ENCODE measurements around the gene ENOX2.

The ENOX2 gene

DNA sequence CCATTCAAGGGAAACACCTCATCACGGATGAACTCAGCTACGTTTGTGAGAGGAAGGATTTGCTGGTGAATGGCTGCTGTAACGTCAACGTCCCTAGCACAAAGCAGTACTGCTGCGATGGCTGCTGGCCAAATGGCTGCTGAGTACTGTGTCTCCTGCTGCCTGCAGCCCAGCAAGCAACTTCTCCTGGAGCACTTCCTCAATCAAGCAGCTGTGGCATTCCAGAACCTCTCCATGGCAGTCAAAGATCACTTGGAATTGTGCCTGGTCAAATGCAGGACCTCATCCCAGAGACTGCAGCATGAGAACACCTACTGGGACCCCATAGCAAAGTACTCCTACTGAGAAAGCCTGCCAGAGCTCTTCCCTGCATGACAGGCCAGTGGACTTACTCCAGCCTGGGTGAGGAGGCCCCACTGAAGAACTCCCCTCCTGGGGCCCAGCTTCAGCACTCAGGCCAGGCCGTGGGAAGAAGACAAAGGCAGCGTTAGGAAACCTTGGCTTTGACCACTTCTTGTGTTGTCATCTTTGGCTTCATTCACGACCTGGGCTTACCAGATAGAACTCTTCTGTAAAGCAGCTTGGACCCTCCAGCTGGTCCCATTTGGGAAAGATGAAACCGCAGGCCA, 256.9 kb downstream of the ENOX2 start:
- DNase-seq (ENCODE audit: low read depth in 2 of 2, low spot score in 1 of 2): no peak

DNA sequence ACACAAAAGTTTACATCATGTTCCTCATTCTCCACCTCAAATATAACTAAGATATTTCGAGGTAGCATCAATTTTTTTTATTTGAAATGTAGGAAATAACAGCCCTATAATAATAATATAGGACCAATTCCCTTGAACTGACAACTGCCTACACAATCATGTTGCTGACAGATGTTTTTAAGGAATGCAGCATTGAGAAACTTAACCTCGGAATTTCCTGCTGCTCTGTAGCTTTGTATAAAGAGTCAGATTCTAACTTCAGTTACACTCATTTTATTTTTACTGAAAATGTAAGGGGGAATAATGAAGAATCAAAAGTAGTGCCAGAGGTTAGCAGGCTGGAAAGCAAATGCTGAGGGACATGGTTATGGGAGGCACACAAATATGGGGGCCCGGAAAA, 265.4 kb downstream of the ENOX2 start:
- no peak for DNase-seq (ENCODE audit: low read depth in 2 of 2, low spot score in 1 of 2)

DNA sequence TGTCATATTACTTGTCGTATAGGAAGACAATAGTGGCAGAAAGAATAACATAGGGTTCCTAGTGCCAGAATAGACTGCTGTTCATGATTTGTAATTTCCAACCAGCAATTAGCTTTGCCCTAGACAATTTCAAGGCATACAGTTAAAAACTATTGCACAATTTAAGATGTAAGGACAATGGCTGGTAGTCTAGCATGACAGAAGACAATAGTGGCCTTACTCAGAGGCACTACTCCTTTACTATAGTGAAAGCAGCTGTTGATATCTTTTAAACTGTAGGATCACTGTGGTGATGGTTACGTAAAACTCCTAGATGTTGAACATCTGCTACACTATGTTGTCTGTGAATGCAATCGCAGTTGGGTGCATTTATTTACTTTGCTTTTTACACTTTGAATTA, 266.7 kb downstream of the ENOX2 start:
- no peak for DNase-seq (ENCODE audit: low read depth in 2 of 2, low spot score in 1 of 2)

DNA sequence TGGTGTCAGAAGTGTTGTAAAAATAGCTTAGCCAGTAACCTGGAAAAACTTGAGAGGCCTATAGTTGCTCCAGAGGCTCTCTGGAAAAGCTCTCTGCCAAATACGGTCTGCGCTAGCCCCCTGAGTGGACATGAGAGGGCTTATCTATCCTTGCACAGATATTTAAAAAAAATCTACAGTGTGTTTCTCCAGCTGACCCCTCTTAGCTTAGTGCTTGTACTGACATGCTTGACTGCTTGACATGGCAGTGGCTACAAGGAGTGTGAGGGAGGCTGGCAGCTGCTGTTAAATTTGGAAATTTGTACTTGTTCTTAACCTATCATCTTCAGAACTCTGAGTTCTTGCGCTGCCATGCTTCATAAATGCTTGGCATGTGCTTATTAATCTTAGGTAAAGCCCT, 272.0 kb downstream of the ENOX2 start:
- DNase-seq (ENCODE audit: low read depth in 2 of 2, low spot score in 1 of 2): no peak

DNA sequence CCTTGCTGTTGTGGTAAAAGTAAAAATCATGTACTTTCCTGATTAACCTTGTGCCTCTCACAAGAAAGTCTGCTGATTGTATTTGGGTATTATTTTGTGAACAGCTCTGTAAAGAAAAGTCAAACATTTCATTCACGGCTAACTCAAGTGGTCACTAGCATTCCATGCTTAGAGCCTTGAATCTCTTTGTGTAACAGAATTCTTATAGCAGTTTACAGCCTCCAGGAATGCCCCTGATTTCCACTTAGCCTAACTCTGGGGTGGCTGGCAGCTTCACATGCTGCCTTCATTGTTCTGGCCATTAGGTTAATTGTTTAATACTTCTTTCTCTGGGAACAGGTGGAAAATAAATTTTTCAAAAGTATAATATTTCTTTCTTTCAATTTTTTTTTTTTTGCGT, 274.5 kb downstream of the ENOX2 start:
- no peak for DNase-seq (ENCODE audit: low read depth in 2 of 2, low spot score in 1 of 2)

DNA sequence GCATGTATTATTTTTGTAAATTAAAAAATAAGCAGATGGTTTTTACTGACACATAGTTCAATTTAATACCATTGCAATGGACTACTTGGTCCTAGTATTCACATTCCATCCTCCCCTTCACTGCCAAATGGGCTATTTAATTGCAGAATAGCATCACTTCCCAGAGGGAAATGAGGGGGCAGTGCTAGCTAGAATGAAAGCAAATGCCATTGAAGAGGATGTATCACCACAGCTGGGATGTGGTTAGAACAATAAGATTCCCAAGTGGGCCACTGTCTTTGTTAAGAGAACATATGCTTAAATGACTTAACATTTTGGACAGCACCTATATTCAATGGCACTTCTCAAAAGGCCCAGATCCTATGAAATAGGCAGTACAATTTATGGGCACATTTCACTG, 276.5 kb downstream of the ENOX2 start:
- no peak for DNase-seq (ENCODE audit: low read depth in 2 of 2, low spot score in 1 of 2)

DNA sequence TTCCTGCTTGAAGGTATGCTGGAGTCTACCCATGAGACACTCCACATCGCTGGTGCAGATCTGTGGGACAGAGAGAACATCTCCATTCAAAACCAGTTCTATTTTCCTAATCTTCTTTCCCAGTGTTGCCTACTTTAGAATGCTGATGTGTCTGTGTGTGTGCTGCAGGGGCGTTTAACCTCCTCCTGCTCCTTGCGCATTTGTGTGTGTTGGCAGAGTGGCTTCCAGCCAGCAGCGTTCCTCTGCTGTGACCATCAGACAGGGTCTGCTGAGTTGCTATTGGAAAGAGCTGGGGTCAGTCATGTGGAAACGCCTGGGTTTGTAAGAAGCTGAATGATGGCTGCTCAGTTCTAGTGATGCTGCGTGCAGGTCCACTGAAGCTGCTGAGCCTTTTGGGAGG, 277.6 kb downstream of the ENOX2 start:
- no peak for DNase-seq (ENCODE audit: low read depth in 2 of 2, low spot score in 1 of 2)

DNA sequence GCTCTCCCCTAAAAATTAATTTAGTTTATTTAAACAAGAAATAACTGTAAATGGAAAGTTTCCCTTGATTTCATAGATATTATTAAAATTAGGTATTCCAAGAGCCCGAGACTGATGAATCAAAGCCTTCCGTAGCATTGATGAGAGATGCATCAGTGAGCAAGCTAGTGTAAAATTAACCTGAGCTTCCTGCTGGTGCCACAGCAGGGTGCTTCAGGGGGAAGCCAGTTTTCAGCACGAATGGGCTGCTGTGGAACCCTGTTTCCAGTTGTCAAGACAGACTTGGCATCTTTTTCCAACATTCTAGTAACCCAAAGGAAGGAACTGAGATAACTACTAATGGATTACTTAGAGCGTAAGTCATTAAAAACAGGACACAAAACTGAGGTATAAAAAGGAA, 279.5 kb downstream of the ENOX2 start:
- DNase-seq (ENCODE audit: low read depth in 2 of 2, low spot score in 1 of 2): no peak

DNA sequence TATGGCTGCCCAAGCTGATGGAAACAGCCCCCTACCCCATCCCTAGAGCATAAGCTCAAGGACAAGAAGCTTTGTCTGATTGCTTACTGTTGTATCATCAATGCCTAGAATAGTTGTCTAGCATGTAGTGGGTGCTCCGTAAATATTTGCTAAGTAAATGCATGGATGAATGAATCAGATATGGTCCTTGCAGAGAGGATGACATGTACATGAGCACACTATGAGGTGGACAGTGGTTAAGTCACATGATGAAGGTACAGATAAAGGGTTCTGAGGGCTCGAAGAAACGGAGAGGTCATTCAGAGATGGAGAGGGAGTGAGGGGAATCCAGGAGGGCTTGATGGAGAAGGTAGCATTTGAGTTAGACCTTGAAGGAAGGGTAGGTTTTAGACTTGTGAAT, 287.1 kb downstream of the ENOX2 start:
- no peak for DNase-seq (ENCODE audit: low read depth in 2 of 2, low spot score in 1 of 2)

DNA sequence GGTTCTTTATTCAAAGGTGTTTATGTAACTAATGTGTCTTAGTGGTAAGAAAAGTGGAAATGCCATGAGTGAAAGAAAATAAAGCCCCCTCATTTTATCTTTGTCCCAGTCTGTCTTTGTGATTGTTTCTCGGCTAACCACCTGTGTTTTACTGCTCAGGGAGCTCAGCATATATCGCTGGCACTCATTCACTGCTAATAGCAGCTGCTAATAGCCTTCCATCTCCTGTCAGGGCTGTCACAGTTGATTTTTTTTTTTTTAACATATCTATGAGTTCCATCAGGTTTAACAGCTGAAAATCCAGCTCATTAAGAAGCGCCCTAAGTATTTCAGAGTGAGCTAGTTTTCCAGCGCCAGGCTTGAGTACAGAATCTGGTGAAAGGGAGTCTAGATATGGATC, 295.6 kb downstream of the ENOX2 start:
- DNase-seq (ENCODE audit: low read depth in 2 of 2, low spot score in 1 of 2): no peak

DNA sequence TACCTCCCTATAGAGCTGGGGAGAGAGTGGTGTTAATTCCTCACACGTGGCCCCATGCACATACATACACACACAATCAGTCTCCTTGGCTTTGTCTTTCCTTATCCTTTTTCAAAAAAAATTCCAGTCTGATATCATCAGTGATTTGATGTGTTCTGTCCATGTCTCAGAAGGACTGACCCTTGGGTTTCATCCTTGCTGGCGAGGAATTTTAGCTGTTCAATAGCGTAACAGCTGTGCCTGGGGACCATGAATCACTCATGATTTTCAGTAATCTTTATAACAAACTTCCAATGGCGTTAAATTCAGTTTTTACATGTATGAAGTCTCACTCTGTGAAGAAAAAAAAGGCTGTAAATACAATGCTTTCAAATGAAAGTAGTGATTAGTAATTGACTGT, 296.6 kb downstream of the ENOX2 start:
- DNase-seq (ENCODE audit: low read depth in 2 of 2, low spot score in 1 of 2): no peak

DNA sequence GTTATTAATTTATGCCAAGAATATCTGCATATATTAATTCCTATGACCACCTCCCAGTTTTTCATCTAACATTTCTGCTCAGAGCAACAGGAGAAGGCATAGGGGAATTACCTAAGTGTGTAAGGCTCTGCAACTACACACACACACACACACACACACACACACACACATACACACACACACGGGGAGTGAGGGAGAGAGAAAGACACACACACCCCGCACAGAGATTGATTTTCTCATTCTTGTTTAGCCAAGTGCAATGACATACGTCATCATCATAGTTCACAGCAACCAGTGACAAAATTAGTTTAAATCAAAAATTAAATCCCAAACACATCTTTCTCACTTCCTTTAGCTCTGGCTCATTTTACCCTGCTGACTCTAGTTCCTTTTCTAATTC, 298.1 kb downstream of the ENOX2 start:
- DNase-seq (ENCODE audit: low read depth in 2 of 2, low spot score in 1 of 2): no peak

DNA sequence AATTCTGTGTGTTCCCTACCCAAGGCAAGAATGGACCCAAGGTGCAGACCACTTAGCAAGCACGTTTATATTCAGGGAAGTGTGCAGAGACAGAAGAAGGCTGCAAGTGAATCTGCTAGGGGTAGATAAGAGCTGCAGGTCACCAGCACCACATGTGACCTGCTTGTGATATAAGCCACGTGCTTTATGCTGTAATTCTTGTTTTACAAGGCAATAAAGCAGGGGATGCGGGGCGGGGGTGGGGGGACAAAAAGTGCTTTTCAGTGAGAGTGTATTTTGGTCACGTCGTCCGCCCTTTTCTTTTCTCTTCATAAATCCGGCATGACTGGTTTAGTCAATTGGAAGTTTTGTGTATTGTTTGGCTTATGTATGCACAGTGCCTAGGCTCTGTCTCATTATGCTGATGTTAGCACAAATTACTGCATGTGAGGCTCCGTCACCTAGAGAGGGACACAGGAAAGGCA, 308.5 kb downstream of the ENOX2 start:
- DNase-seq (ENCODE audit: low read depth in 2 of 2, low spot score in 1 of 2): no peak

DNA sequence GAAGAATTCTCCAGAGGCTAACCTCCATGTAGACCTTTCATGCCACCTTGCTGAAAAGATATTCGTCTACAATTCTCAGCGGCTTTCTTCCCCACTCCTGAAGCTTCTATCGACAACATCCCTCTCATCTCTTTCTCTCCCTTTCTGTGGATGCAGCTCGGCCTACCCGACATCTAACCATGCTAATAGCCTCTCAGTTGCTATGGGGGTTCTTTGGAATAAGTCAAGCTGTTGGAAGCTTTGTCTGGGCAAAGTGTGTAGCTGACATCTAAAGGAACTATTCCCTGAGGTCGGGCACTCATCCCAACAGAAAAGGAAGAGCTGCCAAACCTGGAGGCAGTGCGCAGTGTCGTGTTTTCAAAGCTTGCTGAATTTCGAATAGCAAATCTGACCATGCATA, 309.1 kb downstream of the ENOX2 start:
- no peak for DNase-seq (ENCODE audit: low read depth in 2 of 2, low spot score in 1 of 2)

DNA sequence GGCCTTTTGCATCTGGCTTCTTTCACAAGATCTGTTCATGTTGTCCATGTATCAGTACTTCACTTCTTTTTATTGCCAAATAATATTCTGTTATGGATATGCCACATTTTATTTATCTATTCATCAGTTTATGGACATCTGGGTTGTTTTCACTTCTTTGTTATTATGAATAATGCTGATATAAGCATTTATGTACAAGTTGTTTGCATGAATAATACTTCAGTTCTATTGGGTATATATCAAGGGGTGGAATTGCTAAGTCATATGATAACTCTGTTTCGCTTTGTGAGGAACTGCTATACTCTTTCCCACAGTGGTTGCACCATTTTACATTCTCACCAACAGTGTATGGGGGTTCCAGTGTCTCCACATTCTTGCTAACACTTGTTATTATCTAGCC, 310.8 kb downstream of the ENOX2 start:
- no peak for DNase-seq (ENCODE audit: low read depth in 2 of 2, low spot score in 1 of 2)

DNA sequence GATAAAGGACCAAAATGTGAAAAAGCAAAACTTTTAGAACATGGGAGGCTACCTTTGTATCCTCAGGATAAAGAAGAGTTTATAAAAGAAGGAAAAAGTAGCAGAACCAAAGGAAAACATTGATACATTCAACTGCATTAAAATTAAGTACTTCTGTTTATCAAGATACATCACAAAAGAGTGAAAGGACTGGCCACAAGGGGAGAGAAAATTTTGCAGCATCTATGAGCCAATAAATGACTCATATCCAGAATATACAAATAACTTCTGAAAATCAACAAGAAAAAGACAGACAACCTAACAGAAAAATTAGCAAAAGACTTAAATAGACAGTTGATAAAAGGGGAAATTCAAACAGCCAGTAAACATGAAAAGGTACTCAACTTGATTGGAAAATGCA, 324.1 kb downstream of the ENOX2 start:
- no peak for DNase-seq (ENCODE audit: low read depth in 2 of 2, low spot score in 1 of 2)

DNA sequence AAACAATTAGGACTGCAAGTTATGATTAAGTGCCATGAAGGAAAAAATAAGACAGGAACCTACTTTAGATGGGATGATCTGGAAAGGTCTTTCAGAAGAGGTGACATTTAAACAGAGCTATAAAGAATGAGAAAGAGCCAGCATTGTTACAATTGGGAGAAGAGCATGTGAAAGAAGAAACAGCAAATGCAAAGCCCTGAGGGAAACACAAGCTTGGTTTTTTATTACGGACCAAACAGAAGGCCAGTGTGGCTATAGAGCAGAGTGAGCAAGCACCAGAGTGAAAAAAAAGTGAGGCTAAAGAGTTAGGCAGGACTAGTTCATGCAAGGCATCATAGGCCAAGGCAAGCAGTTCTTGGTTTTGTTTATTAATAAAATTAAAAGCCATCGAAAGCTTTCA, 325.6 kb downstream of the ENOX2 start:
- DNase-seq (ENCODE audit: low read depth in 2 of 2, low spot score in 1 of 2): no peak

DNA sequence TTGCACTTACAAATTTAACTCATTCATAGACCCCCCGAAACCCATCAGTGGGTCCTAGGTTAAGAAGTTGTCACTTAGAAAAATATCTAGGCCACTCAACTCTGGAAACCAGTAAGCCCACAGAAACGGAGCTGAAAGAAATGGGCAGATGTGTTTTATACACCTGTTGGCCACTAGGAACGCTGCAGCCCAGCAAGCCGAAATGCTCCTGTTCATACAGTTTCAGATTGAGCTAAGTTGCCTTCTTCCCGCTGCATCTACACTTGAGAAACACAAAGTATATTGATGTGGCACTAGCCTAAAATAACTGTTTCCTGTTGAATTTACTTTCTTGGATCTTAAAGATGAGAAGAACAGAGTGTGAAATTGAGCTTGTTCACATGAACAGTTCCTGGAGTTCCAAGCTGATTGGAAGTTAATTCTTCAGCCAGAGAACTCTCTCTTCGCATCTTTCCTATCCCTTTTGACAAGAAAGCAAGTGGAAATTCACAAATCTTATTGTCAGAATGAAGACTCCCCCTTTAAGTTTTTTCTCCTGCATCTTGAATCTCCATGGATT, 327.1 kb downstream of the ENOX2 start:
- DNase-seq (ENCODE audit: low read depth in 2 of 2, low spot score in 1 of 2): no peak

All from stimulated activated CD8-positive, alpha-beta memory T cell treated with anti-CD3 and anti-CD28 coated beads, Interleukin-4, amount 100 ng/mL, for 4 hours (primary cell).